COLO668 (cell line): ENCODE results near the gene NRBP1.

Source experiments
- DNase-seq: peaks from one replicate; lab custom pipeline; 2025; ENCODE audit not compliant: unreplicated experiment; lab: John Stamatoyannopoulos, UW

NRBP1 gene

DNA sequence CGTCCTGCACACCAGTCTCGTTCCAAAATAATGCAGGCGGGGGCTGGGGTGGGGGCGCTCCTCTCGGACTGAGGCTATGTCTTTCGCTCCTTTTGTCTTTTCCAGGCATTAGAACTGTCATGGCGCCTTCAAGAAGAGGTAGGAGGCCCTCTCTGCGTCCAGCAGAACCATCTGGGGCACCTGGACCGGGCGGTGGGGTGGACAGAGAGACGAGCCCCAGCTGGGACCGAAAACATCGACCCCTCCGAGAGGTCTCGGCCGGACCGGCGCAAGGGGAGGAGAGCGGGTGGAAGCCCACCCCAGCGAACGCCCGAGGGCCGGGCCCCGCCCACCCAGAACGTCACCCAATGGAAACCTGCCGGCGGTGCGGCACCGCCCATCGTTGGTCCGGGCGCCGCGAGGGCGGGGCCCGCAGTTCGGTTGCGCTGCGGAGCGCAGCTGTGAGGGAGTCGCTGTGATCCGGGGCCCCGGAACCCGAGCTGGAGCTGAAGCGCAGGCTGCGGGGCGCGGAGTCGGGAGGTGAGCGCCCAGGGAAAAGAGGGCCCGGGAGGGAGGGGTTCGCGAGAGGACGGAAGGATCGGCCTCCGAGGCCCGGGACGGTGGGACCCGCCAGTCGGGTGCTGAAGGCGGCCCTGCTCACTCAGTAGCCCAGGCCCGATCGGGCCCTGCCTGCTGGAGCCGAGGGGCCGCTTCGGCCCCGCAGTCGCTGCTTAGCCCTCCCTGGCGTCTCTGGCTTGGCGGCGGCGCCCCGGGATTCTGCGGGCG, at the start of gene NRBP1:
Gene NRBP1 (plus strand): TSS at position 419 of the 765 bp plus-strand sequence. CDS start 4,643 bp downstream, outside the sequence.
- DNase-seq = peak; percentile 95

GRCh38 chr2:27378809-27379290, 49.6 kb upstream of the NRBP1 start:
- no peak for DNase-seq

GRCh38 chr2:27379383-27379835, 49.0 kb upstream of the NRBP1 start:
- no peak for DNase-seq

- no peak for DNase-seq
Observed at GRCh38 chr2:27379836-27380625, 48.4 kb upstream of the NRBP1 start.

DNA sequence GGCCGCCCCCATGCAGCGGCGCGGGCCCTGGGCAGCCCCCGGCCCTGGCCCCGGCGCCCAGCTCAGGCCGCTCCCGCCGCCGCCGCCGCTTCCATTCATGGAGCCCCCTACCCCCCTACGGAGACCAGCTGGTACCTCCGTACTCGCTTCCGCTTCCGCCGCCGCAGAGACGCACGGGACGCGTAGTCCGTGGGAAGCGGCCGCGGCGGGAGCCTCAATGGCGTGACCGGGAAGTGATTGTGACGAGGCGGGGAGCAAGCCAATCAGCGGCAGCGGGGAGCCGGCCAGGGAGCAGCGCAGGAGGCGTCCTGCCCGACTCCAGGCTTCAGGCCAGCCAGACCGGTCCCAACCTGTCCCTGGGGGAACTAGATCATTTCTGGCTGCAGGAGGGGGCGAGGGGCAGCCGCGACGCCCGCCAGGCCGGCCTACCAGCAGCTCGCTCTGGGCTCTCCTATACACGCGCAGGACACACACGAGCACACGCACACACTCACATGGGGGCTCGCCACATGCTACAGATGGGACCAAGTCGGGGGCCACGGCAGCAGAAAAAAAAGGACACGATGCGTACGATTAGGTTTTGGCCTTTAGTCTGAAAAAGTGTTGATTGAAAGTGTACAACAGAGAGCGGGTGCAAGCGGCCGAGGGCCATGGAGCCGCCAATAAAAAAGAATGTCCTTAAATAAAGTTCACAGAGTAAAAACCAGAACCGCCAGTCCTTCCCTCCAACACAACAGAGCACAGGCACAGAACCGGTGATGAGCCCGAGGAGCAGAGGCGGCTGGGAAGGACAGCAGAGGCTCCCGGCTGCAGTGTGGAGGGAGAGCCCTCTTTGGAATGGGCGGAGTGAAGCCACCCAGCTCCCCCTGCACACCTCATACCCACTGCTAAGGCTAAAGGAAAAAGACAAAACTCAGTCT, 47.5 kb upstream of the NRBP1 start, which contains the start of gene ZNF513:
Gene ZNF513 (minus strand): TSS at position 109 of the 920 bp plus-strand sequence. CDS start 208 bp downstream, outside the sequence.
- peak; percentile 95 for DNase-seq

DNA sequence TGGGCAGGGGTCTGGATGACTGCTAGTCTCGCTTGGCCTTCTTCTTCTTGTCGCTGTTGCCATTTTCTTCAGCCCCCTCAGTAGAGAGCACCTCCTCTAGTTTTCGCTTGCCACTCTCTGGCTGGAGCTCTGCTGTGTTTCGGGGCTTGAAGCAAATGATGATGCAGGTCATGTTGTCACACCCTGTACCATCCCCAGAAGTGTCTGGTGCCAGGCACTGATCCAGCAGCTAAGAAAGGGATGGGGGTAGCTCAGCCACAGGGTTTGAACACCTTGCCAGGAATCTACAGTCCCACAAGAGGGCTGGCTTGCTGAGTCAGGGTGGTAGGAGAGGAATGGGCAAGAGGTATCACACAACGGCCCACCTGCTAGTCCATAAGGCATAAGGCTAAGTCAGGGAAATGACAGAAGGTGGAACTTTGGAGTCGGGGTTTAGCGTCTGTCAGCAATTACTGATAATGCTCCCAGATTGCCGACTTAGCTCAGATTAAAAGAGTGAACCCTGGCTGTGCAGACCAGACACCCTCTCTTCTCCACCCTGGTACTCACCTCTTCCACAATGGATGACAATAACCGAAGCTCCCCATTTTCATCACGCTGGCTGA, 46.8 kb upstream of the NRBP1 start:
- no peak for DNase-seq

DNA sequence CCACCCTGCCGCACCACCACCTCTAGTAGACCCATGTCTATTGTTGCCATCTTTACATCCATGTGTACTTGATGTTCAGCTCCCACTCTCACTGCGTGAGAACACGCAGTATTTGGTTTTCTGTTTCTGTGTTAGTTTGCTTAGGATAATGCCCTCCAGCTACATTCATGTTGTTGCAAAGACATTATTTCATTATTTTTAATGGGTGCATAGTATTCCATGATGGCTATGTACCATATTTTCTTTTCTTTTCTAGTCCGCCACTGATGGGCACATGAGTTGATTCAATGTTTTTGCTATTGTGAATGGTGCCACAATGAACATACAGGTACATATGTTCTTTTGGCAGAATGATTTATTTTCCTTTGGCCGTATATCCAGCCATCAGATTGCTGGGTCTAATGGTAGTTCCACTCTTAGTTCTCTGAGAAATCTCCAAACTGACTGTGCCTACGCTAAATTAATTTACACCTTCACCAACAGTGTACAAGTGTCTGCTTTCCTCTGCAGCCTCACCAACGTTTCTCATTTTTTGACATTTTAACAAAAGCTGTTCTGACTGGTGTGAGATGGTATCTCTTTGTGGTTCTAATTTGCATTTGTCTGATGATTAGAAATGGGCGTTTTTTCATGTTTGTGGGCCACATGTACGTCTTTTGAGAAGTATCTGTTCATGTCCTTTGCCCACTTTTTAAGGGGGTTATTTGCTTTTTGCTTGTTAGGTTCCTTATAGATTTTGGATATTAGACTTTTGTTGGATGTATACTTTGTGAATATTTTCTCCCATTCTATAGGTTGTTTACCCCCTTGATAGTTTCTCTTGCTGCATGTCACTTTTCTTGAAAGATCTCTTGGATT, 37.4 kb upstream of the NRBP1 start:
- DNase-seq = no peak

GRCh38 chr2:27393225-27393624, 35.2 kb upstream of the NRBP1 start:
- no peak for DNase-seq

DNA sequence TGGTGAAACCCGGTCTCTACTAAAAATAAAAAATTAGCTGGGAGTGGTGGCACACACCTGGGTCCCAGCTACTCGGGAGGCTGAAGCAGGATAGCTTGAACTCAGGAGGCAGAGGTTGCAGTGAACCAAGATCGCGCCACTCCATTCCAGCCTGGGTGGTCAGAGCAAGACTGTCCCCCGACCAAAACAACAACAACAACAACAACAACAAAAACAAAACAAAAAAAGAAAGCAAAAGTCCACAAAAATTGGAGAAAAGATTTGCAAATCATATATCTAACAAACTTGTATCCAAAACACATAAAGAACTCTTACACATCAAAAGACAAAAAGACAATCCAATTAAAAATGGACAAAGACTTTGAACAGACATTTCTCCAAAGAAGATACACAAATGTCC, 29.5 kb upstream of the NRBP1 start:
- no peak for DNase-seq

- DNase-seq = no peak
Observed at GRCh38 chr2:27400348-27401135, 27.9 kb upstream of the NRBP1 start.

- DNase-seq = peak; percentile 37
Observed at GRCh38 chr2:27407798-27408491, 20.5 kb upstream of the NRBP1 start.

DNA sequence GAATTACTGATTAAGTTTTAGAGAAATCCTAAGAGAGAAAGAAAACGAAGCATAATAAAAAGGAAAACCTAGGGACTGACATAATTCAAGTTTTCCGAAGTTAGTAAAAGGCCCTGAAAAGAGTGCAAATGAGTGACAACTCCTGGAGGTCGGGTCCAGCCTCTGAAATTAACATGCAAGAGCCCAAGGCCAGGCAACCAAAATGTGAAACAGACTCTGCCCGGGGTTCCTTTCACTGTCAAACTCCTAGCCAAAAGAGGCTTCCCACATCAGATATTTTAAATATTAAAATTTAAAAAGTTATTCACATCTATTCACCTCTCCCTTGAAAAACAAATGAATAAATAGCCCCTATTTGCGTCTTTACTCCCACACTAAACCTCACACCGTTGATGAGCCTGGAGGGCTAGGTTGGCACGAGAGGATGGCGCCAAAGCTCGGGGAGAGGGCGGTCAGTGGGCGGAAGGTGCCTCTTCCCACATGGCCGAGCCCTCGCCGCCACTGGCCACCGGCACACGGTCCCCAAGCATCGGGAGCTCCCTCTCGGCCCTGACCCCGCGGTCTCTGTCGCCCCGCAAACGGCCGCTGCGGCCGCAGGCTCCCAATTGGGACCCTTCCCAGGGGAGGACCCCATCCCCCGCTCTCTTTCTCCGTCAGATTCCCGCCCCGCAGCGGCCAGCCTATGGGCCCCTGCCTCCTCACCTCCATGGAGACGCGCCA, 19.7 kb upstream of the NRBP1 start:
- DNase-seq = peak; percentile 64

DNA sequence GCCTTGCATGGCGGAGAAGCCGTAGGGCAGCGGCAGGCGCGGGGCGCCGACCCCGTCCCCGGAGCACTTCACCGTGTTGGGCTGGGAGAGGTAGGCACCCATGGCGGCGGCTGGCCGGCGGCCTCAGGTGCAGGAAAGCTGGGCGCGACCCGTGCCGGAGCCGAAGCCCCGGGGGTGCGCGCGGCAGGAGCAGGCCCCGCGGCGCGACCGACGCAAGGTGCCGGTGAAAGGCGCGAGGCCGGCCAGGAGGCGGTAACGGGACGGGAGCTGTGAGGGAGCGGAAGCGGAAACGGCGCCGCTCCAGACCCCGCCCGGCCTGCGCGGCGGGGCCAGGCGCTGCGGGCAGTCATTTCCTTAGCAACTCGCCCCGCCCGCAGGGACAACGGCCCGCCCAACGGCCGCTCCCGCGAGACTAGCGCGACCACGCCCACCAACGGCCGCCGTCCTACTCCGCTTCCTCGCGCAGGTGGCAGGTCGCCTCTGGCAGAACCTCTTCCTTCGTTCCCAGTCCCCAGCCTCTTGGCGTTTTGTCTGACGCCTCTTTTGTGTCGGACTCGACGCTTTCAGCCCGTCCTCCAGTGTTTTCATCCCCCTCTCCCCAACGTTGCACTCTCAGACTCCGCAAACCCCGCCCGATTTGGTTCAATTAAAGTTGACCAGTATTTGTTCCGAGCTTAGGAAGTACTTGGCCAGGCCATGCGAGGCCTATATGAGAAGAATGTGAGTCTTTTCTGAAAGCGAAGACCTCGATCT, 18.9 kb upstream of the NRBP1 start, which contains the start of gene PPM1G:
Gene PPM1G (minus strand): TSS at position 271 of the 753 bp plus-strand sequence. CDS start 169 bp downstream, at position 102.
- peak; percentile 98 for DNase-seq

DNA sequence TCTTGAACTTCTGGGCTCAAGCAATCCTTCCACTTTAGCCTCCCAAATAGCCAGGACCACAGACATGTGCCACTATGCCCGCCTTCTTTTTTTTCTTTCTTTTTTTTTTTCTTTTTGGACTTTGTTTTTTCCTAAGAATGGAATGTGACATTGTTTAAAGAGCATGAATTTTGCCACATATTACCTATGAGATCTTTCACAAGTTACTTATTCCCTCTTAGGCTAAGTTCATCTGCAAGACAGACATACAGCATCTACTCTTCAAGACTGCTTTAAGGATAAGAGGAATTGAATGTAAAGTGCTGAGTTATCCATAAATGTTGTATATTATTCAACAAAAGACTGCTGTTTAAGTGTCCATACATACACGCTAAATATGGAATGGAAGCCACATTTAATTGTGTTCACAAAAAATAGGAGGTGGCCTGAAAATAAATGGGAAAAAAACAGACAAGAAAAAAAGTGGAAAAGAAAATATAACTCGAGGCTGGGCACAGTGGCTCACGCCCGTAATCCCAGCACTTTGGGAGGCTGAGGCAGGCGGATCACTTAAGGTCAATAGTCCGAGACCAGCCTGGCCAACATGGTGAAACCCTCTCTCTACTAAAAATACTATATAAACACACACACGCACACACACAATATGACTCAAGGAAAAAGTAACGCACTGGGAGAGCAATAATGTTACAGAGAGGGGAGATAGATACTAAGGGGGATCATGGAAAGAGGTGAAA, 15.8 kb upstream of the NRBP1 start:
- DNase-seq = no peak

DNA sequence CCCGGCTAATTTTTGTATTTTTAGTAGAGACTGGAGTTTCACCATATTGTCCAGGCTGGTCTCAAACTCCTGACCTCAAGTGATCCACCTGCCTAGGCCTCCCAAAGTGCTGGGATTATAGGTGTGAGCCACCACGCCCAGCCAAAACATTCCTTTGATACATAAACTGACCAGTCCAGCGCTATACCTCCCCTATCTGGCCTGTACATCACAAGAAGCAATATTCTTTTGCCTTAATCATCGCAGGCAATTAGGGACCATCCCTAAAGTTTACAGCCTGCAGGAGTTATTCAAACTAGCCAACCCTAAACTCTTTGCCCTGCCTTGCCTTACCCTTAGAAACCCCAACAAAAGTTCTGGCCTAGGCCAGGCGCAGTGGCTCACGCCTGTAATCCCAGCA, 12.3 kb upstream of the NRBP1 start:
- DNase-seq = no peak

- no peak for DNase-seq
Observed at GRCh38 chr2:27420996-27421395, 7.4 kb upstream of the NRBP1 start.
